IMR-90 (cell line): ENCODE results near the gene RNASE1. TPM values are rescaled to one million over a fixed set of nuclear protein-coding genes. Genes with fewer than 3 reads are reported as not detected.
"Not testable (repeated sequence)": the region's sequence is repeated elsewhere in the genome, so short reads cannot be mapped to it uniquely, and the experiment has no call there.

Source experiments
- ATAC-seq: fragments of 200-7000 bp; cut with Tn5 transposase; 2 replicates; pipeline ENCODE4 v1.9.1; 2020; ENCODE audit warnings: low read depth, mild to moderate bottlenecking, moderate library complexity
- BruUV-seq: library from RNA; stranded (reverse); fragments of 400-500 nt; replicated peaks from 2 replicates; lab custom pipeline; 2021; lab: Mats Ljungman, UMichigan
- CTCF ChIA-PET: fragments of 300-600 bp; formaldehyde crosslinking; extraction: SDS; loops from one replicate; lab custom pipeline; 2021; ENCODE audit warnings: antibody characterized with exemption; lab: Yijun Ruan, JAX
- POLR2A ChIA-PET: fragments of 300-600 bp; sonication (Branson Sonifier 250); formaldehyde crosslinking; loops from one replicate; lab custom pipeline; 2022; ENCODE audit warnings: antibody characterized with exemption; ENCODE audit not compliant: unreplicated experiment; lab: Charles Lee
- DNase-seq: peaks from one replicate; pipeline ENCODE4 v3.0.0; 2013
- H2AFZ ChIP-seq: replicated peaks from 2 replicates; pipeline ENCODE3; 2013; ENCODE audit warnings: low read length, mild to moderate bottlenecking; ENCODE audit not compliant: poor library complexity
- H2AK5ac ChIP-seq: 2 replicates; pipeline ENCODE4 v1.6.1; 2013; ENCODE audit warnings: low read depth, low read length, inconsistent platforms
- H2AK9ac ChIP-seq: replicated peaks from 2 replicates; pipeline ENCODE3; 2013; ENCODE audit warnings: mild to moderate bottlenecking, low read depth, low read length, moderate library complexity; ENCODE audit not compliant: poor library complexity
- H2BK120ac ChIP-seq: 2 replicates; pipeline ENCODE4 v1.6.1; 2013; ENCODE audit warnings: low read depth, low read length, inconsistent platforms
- H2BK15ac ChIP-seq: 3 replicates; pipeline ENCODE4 v1.6.1; 2013; ENCODE audit warnings: low read depth, low read length, inconsistent platforms
- H2BK20ac ChIP-seq: 2 replicates; pipeline ENCODE4 v1.6.1; 2013; ENCODE audit warnings: low read depth, mild to moderate bottlenecking, inconsistent platforms, low read length, moderate library complexity
- H2BK5ac ChIP-seq: 2 replicates; pipeline ENCODE4 v1.6.1; 2013; ENCODE audit warnings: mild to moderate bottlenecking, low read depth, low read length, inconsistent platforms; ENCODE audit not compliant: poor library complexity, severe bottlenecking
- H3K14ac ChIP-seq: replicated peaks from 2 replicates; pipeline ENCODE4 v1.6.1; 2013; ENCODE audit warnings: low read depth, low read length, inconsistent platforms
- H3K18ac ChIP-seq: 2 replicates; pipeline ENCODE4 v1.6.1; 2013; ENCODE audit warnings: low read depth, low read length, control low read depth
- H3K23ac ChIP-seq: 2 replicates; pipeline ENCODE4 v1.6.1; 2013; ENCODE audit warnings: low read depth, low read length, inconsistent platforms
- H3K27ac ChIP-seq: 2 replicates; pipeline ENCODE4 v1.5.1; 2013; ENCODE audit warnings: mild to moderate bottlenecking, control low read depth, low read length; ENCODE audit not compliant: insufficient read depth
- H3K27me3 ChIP-seq: 2 replicates; pipeline ENCODE4 v1.6.1; 2013; ENCODE audit warnings: low read length; ENCODE audit not compliant: control insufficient read depth, insufficient read depth
- H3K36me3 ChIP-seq: 2 replicates; pipeline ENCODE4 v1.6.1; 2013; ENCODE audit warnings: low read length, mixed read lengths; ENCODE audit not compliant: control insufficient read depth, insufficient read depth
- H3K4ac ChIP-seq: 2 replicates; pipeline ENCODE4 v1.6.1; 2013; ENCODE audit warnings: low read depth, low read length, inconsistent platforms
- H3K4me1 ChIP-seq: 2 replicates; pipeline ENCODE4 v1.6.1; 2013; ENCODE audit warnings: low read length, mixed read lengths; ENCODE audit not compliant: control insufficient read depth, insufficient read depth
- H3K4me2 ChIP-seq: 2 replicates; pipeline ENCODE4 v1.6.1; 2013; ENCODE audit warnings: low read depth, mild to moderate bottlenecking, control low read depth, low read length, moderate library complexity
- H3K4me3 ChIP-seq: 2 replicates; pipeline ENCODE4 v1.5.1; 2013; ENCODE audit warnings: low read depth, mild to moderate bottlenecking, control low read depth, low read length, moderate library complexity; ENCODE audit not compliant: insufficient read depth
- H3K56ac ChIP-seq: 2 replicates; pipeline ENCODE4 v1.6.1; 2013; ENCODE audit warnings: low read length, inconsistent platforms; ENCODE audit not compliant: insufficient read depth; ENCODE audit errors: extremely low read depth
- H3K79me1 ChIP-seq, 2 experiments: 2 replicates each; pipeline ENCODE4 v1.6.1; 2013; ENCODE audit warnings: low read length in 2 of 2, inconsistent platforms in 1 of 2, low read depth in 1 of 2
- H3K9ac ChIP-seq: 2 replicates; pipeline ENCODE4 v1.6.1; 2013; ENCODE audit warnings: low read depth, low read length, control low read depth
- H3K9me1 ChIP-seq: 2 replicates; pipeline ENCODE4 v1.6.1; 2013; ENCODE audit warnings: low read length, inconsistent platforms; ENCODE audit not compliant: insufficient read depth
- H3K9me3 ChIP-seq: 2 replicates; pipeline ENCODE4 v1.6.1; 2013; ENCODE audit warnings: low read length; ENCODE audit not compliant: control insufficient read depth, insufficient read depth
- H4K20me1 ChIP-seq: 2 replicates; pipeline ENCODE4 v1.6.1; 2013; ENCODE audit warnings: low read length, inconsistent platforms; ENCODE audit not compliant: insufficient read depth
- H4K5ac ChIP-seq: 2 replicates; pipeline ENCODE4 v1.6.1; 2013; ENCODE audit warnings: mild to moderate bottlenecking, low read depth, low read length, control low read depth
- H4K8ac ChIP-seq, 2 experiments: 2 replicates each; pipeline ENCODE4 v1.6.1; 2013; ENCODE audit warnings: low read depth in 2 of 2, low read length in 2 of 2, control low read depth in 1 of 2, inconsistent platforms in 1 of 2
- H4K91ac ChIP-seq: 2 replicates; pipeline ENCODE4 v1.6.1; 2013; ENCODE audit warnings: low read depth, low read length, inconsistent platforms; ENCODE audit not compliant: insufficient read depth
- WGBS, 2 experiments: methylation state at CpG; one replicate each; pipeline versions ENCODE4 v1.1.5 to v1.1.7; 2013; ENCODE audit warnings: missing lambda C conversion rate in 2 of 2; ENCODE audit not compliant: insufficient read length in 1 of 2; ENCODE audit errors: extremely low coverage in 2 of 2; 5-methylcytosine and 5-hydroxymethylcytosine counted together
- dilution Hi-C: fragments of 300-500 bp; cut with HindIII; formaldehyde crosslinking; loops from one replicate; pipeline ENCODE4 v1.14.3; 2018; ENCODE audit warnings: low sequenced_read_pairs; ENCODE audit not compliant: unreplicated experiment
- in situ Hi-C: fragments of 300-500 bp; cut with MboI; formaldehyde crosslinking; loops from 3 replicates; pipeline ENCODE4 v1.14.3; 2019; ENCODE audit warnings: low sequenced_read_pairs, inconsistent platforms, mixed read lengths
- intact Hi-C: fragments of 100-400 bp; cut with micrococcal nuclease; formaldehyde crosslinking; loops from 2 replicates; pipeline ENCODE4 v1.10.0; 2022
- polyA plus RNA-seq, 3 experiments: library from polyadenylated mRNA; depleted of rRNA; stranded (reverse); fragments of >200 nt; gene quantifications; 2 replicates each; pipeline ENCODE4 v1.2.3, GENCODE V29; 2012; ENCODE audit warnings: low replicate concordance in 1 of 3
- total RNA-seq: library from RNA; depleted of rRNA; stranded (reverse); fragments of >200 nt; gene quantifications from 2 replicates; pipeline ENCODE4 v1.2.3, GENCODE V29; 2012

RNASE1 gene
- total and polyA plus RNA-seq, 2 of the 4 experiments (the other 2 are of a cell fraction), result not detected

DNA sequence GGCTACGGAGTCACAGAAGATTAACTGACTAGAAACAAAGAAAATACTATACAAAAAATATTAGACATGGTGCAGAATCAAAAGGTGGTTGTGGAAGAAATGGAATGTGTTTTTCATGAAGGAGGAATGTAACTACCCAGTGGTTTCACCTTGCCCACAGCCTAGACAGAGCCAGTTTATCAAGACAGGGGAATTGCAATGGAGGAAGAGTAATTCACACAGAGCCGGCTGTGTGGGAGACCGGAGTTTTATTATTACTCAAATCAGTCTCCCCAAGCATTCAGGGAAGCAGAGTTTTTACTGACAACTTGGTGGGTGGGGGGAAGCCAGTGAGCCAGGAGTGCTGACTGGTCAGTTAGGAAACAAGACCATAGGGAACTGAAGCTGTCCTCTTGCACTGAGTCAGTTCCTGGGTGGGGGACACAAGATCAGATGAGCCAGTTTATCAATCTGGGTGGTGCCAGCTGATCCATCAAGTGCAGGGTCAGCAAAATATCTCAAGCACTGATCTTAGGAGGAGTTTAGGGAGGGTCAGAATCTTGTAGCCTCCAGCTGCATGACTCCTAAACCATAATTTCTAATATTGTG is 19.0 kb upstream of the RNASE1 start:
- H3K27ac ChIP-seq, H2BK5ac ChIP-seq, H2AFZ ChIP-seq, H3K4me2 ChIP-seq, H4K8ac ChIP-seq, H3K4ac ChIP-seq, H3K27me3 ChIP-seq, H4K20me1 ChIP-seq, H2AK9ac ChIP-seq, H3K18ac ChIP-seq, DNase-seq, intact Hi-C loops, H2AK5ac ChIP-seq, POLR2A ChIA-PET, H3K4me3 ChIP-seq, CTCF ChIA-PET, H3K23ac ChIP-seq, H2BK15ac ChIP-seq, H3K4me1 ChIP-seq, H3K56ac ChIP-seq, H3K79me1 ChIP-seq, dilution Hi-C loops, BruUV-seq, in situ Hi-C loops, H4K91ac ChIP-seq, H3K14ac ChIP-seq, H2BK20ac ChIP-seq, H2BK120ac ChIP-seq, ATAC-seq, H3K9me3 ChIP-seq, H4K5ac ChIP-seq, H3K9me1 ChIP-seq, H3K36me3 ChIP-seq, H3K9ac ChIP-seq: not testable (repeated sequence)
- WGBS, 2 experiments, result no CpG with 5 or more reads among the region's 3 CpGs
